ENCODE results near the gene ITM2C. TPM values are rescaled to one million over a fixed set of nuclear protein-coding genes. Genes with fewer than 3 reads are reported as not detected.

ITM2C gene
- total RNA-seq, 2 experiments from 2014 or later = 19.8 to 21.5 TPM

GRCh38 chr2:230908092-230908594 lies 43.4 kb downstream of the ITM2C start:
- ChIA-PET POLR2A (no interaction called here), CTCF (no interaction called here)
- H3K27ac ChIP-seq (ENCODE audit: low read depth in 1 of 2, low read length in 2 of 2) = no peak overlapping the region
- peaks cover 19% of the 10 kb centered on the region for H3K36me3 Mint-ChIP-seq (ENCODE audit: low read depth)
- H3K9me3 Mint-ChIP-seq = no peaks in the 10 kb centered on the region
- intact Hi-C loops (cut with DNase I, micrococcal nuclease) = loop anchor here (5.0 to 10.0 kb wide), 2 partner anchors 144 to 147 kb away; partner anchors contain the start of gene PSMD1 (in 1 of the 2)
- no peak overlapping the region for H3K4me3 ChIP-seq (ENCODE audit: low read length)
- peaks cover 31% of the 10 kb centered on the region for H3K4me1 ChIP-seq (ENCODE audit: insufficient read depth, low read length)
- no peaks in the 10 kb centered on the region for H3K27me3 Mint-ChIP-seq
- no peak for TF ChIP-seq CTCF (IDR thresholded peaks at IDR 0.05)
- no peaks in the 10 kb centered on the region for H3K27me3 ChIP-seq (ENCODE audit: control insufficient read depth in 1 of 2, insufficient read depth in 2 of 2, low read length in 2 of 2)
- H3K4me3 Mint-ChIP-seq = no peak overlapping the region
- ATAC-seq (ENCODE audit: poor library complexity) = no peak
- no peaks in the 10 kb centered on the region for H3K9me3 ChIP-seq (ENCODE audit: control insufficient read depth in 1 of 2, insufficient read depth in 1 of 2, low read length in 2 of 2)
- peaks cover 41% of the 10 kb centered on the region for H3K4me1 Mint-ChIP-seq (ENCODE audit: low read depth)
- DNase-seq = peak in 1 of 14 experiments; percentile 16
- H3K27ac Mint-ChIP-seq = peak overlapping the region; percentile 32
- H3K36me3 ChIP-seq (ENCODE audit: insufficient read depth, low read length) = peaks cover 20% of the 10 kb centered on the region

- no peaks in the 10 kb centered on the region for H3K9me3 Mint-ChIP-seq
- Histone ChIP-seq H3K36me3 (ENCODE audit: insufficient read depth, low read length) (peaks cover 20% of the 10 kb centered on the region), H3K27me3 (ENCODE audit: control insufficient read depth in 1 of 2, insufficient read depth in 2 of 2, low read length in 2 of 2) (no peaks in the 10 kb centered on the region), H3K4me1 (ENCODE audit: insufficient read depth, low read length) (peaks cover 31% of the 10 kb centered on the region), H3K4me3 (ENCODE audit: low read length) (no peak overlapping the region), H3K27ac (ENCODE audit: low read depth in 1 of 2, low read length in 2 of 2) (no peak overlapping the region), H3K9me3 (ENCODE audit: control insufficient read depth in 1 of 2, insufficient read depth in 1 of 2, low read length in 2 of 2) (no peaks in the 10 kb centered on the region)
- no peaks in the 10 kb centered on the region for H3K27me3 Mint-ChIP-seq
- TF ChIP-seq CTCF (IDR thresholded peaks at IDR 0.05) = no peak
- peaks cover 41% of the 10 kb centered on the region for H3K4me1 Mint-ChIP-seq (ENCODE audit: low read depth)
- peaks cover 19% of the 10 kb centered on the region for H3K36me3 Mint-ChIP-seq (ENCODE audit: low read depth)
- no peak for ATAC-seq (ENCODE audit: poor library complexity)
- H3K27ac Mint-ChIP-seq = peak overlapping the region; percentile 32
- CTCF ChIA-PET = no interaction called here
- H3K4me3 Mint-ChIP-seq = no peak overlapping the region
- POLR2A ChIA-PET = no interaction called here
- intact Hi-C loops (cut with DNase I, micrococcal nuclease) = loop anchor here (5.0 to 10.0 kb wide), 2 partner anchors 144 to 146 kb away; partner anchors contain the start of gene PSMD1 (in 1 of the 2)
- peak in 4 of 14 experiments; percentile 17 to 43 (median 30) for DNase-seq
These were observed 44.0 kb downstream of the ITM2C start for GRCh38 chr2:230908595-230909191.

GRCh38 chr2:230909841-230910545 lies 45.3 kb downstream of the ITM2C start:
- intact Hi-C loops (cut with DNase I, micrococcal nuclease) = loop anchor here (5.0 to 10.0 kb wide), 4 partner anchors 63 to 145 kb away; partner anchors contain the start of gene PSMD1 (in 1 of the 2)
- H3K36me3 ChIP-seq (ENCODE audit: insufficient read depth, low read length) = peaks cover 20% of the 10 kb centered on the region
- no peak overlapping the region for H3K27ac ChIP-seq (ENCODE audit: low read depth in 1 of 2, low read length in 2 of 2)
- no peaks in the 10 kb centered on the region for H3K9me3 ChIP-seq (ENCODE audit: control insufficient read depth in 1 of 2, insufficient read depth in 1 of 2, low read length in 2 of 2)
- Mint-ChIP-seq H3K36me3 (ENCODE audit: low read depth) (peaks cover 19% of the 10 kb centered on the region), H3K9me3 (no peaks in the 10 kb centered on the region), H3K4me3 (no peak overlapping the region), H3K27ac (no peak overlapping the region), H3K4me1 (ENCODE audit: low read depth) (peaks cover 29% of the 10 kb centered on the region), H3K27me3 (no peaks in the 10 kb centered on the region)
- TF ChIP-seq CTCF (IDR thresholded peaks at IDR 0.05) = no peak
- no peaks in the 10 kb centered on the region for H3K27me3 ChIP-seq (ENCODE audit: control insufficient read depth in 1 of 2, insufficient read depth in 2 of 2, low read length in 2 of 2)
- CTCF ChIA-PET = no interaction called here
- ATAC-seq (ENCODE audit: poor library complexity) = no peak
- H3K4me1 ChIP-seq (ENCODE audit: insufficient read depth, low read length) = peaks cover 27% of the 10 kb centered on the region
- POLR2A ChIA-PET = no interaction called here
- peak in 1 of 14 experiments; percentile 11 for DNase-seq
- H3K4me3 ChIP-seq (ENCODE audit: low read length) = no peak overlapping the region
